Measurements from ENCODE around the gene ARMC12. TPM values are rescaled to one million over a fixed set of nuclear protein-coding genes. Genes with fewer than 3 reads are reported as not detected.

The ARMC12 gene
- total and polyA plus RNA-seq, 2 of the 13 experiments (the other 11 are each of a cell fraction or from before 2014, with no cell fraction given): 1.3 TPM; not detected in 1

GRCh38 chr6:35737413-35738211, 780 bp downstream of the ARMC12 start (continued):
- TF ChIP-seq ARID3A (IDR thresholded peaks at IDR 0.05; ENCODE audit: low read depth, low read length): 0 out of 2 replicates have a peak, but pooled peaks have one; percentile 62
- TF ChIP-seq ZNF678 (CRISPR knock-in tag; IDR thresholded peaks at IDR 0.05): no peak
- TF ChIP-seq ZNF407 (CRISPR knock-in tag; IDR thresholded peaks at IDR 0.05; ENCODE audit: not compliant biosample characterization): no peak
- TF ChIP-seq IKZF1 (IDR thresholded peaks at IDR 0.05): no peak
- TF ChIP-seq NR0B2 (CRISPR knock-in tag; IDR thresholded peaks at IDR 0.05): no peak
- TF ChIP-seq TCF7 (IDR thresholded peaks at IDR 0.05; ENCODE audit: low read depth): no peak
- no peak for TF ChIP-seq ZNF3 (CRISPR knock-in tag; IDR thresholded peaks at IDR 0.05)
- no peak; the same call in 1 of the 2 replicates for TF ChIP-seq ATF2 (CRISPR knock-in tag; IDR thresholded peaks at IDR 0.05)
- no peak for TF ChIP-seq KLF15 (CRISPR knock-in tag; IDR thresholded peaks at IDR 0.05; ENCODE audit: borderline replicate concordance)
- no peak for TF ChIP-seq FUBP1 (CRISPR knock-in tag; IDR thresholded peaks at IDR 0.05; ENCODE audit: borderline replicate concordance)
- TF ChIP-seq FOXM1 (CRISPR knock-in tag; IDR thresholded peaks at IDR 0.05): no peak
- TF ChIP-seq HOMEZ (CRISPR knock-in tag; IDR thresholded peaks at IDR 0.05; ENCODE audit: low read depth): no peak
- no peak for TF ChIP-seq ZBTB7A (CRISPR knock-in tag; IDR thresholded peaks at IDR 0.05)

All from HepG2 (cell line).